NB4 (cell line): ENCODE data around the gene DSEL.

ENCODE experiments used
- CTCF ChIP-seq: IDR thresholded peaks from one replicate; pipeline ENCODE4 v1.5.1; 2012; ENCODE audit warnings: low read depth, low read length
- POLR2A ChIP-seq: IDR thresholded peaks from 2 replicates; pipeline ENCODE4 v1.6.1; 2011; ENCODE audit warnings: mild to moderate bottlenecking; ENCODE audit not compliant: insufficient read length; ENCODE audit errors: extremely low read depth

GRCh38 chr18:67483952-67484351 lies 32.6 kb downstream of the DSEL start:
- TF ChIP-seq CTCF (no peak), POLR2A (no peak)
